Esophagus squamous epithelium (tissue), 5 donors: Measurements from ENCODE around the gene LRBA. TPM values are rescaled to one million over a fixed set of nuclear protein-coding genes. Genes with fewer than 3 reads are reported as not detected.

Experiments used
- DNase-seq: peaks from one replicate; lab custom pipeline; 2025; lab: John Stamatoyannopoulos, UW
- H3K27ac ChIP-seq, 4 donors: fragments of 200-600 bp; sonication (generic); one replicate each; pipeline ENCODE4 v1.5.1; 2016 to 2019; ENCODE audit warnings: mild to moderate bottlenecking in 1 of 4
- H3K27me3 ChIP-seq, 4 donors: fragments of 200-600 bp; sonication (generic); 1 replicate in 3 of 4; 2 replicates in 1 of 4; pipeline versions ENCODE4 v1.5.1 to v1.6.0; 2017 to 2021; ENCODE audit warnings: antibody characterized with exemption in 1 of 4
- H3K36me3 ChIP-seq, 3 donors: fragments of 200-600 bp; sonication (generic); one replicate each; pipeline ENCODE4 v1.5.1; 2016 to 2019
- H3K4me1 ChIP-seq, 3 donors: fragments of 200-600 bp; sonication (generic); one replicate each; pipeline ENCODE4 v1.5.1; 2017 to 2019
- H3K4me3 ChIP-seq, 4 donors: fragments of 200-600 bp; sonication (generic); 1 replicate in 3 of 4; 2 replicates in 1 of 4; pipeline ENCODE4 v1.5.1; 2016 to 2019; ENCODE audit warnings: mild to moderate bottlenecking in 2 of 4, moderate library complexity in 1 of 4
- H3K9me3 ChIP-seq, 3 donors: fragments of 200-600 bp; sonication (generic); one replicate each; pipeline ENCODE4 v1.5.1; 2016 to 2019
- POLR2A ChIP-seq, 4 donors: fragments of 450-650 bp; IDR thresholded peaks; one replicate each; pipeline ENCODE4 v1.6.1; 2017; ENCODE audit warnings: antibody characterized with exemption in 4 of 4, mild to moderate bottlenecking in 4 of 4, moderate library complexity in 3 of 4
- whole genome bisulfite sequencing, 2 donors: methylation state at CpG; one replicate each; pipeline ENCODE4 v1.1.5; 2018; 5-methylcytosine and 5-hydroxymethylcytosine counted together
- intact Hi-C: fragments of 100-400 bp; cut with DNase I; formaldehyde crosslinking; loops from one replicate; pipeline ENCODE4 v1.15.0; 2022
- total RNA-seq, 4 donors: library from RNA; depleted of rRNA; stranded (reverse); fragments of >200 nt; gene quantifications; one replicate each; pipeline ENCODE4 v1.1.0, GENCODE V29; 2016
- TF ChIP-seq, protein P1 (sequence below), 6 experiments: fragments of 450-650 bp in 4 of 6; fragments of 200-600 bp in 2 of 6; sonication (generic) in 2 of 6; IDR thresholded peaks; one replicate each; pipeline ENCODE4 v1.5.1; 2016 to 2019; ENCODE audit warnings: antibody characterized with exemption in 6 of 6, mild to moderate bottlenecking in 4 of 6, moderate library complexity in 4 of 6
- donor health status: DM: yes; HTN: yes; CAD: no.

The LRBA gene
- total RNA-seq, 4 donors from 2014 or later: 54.7 to 91.8 (median 66.2) TPM

DNA sequence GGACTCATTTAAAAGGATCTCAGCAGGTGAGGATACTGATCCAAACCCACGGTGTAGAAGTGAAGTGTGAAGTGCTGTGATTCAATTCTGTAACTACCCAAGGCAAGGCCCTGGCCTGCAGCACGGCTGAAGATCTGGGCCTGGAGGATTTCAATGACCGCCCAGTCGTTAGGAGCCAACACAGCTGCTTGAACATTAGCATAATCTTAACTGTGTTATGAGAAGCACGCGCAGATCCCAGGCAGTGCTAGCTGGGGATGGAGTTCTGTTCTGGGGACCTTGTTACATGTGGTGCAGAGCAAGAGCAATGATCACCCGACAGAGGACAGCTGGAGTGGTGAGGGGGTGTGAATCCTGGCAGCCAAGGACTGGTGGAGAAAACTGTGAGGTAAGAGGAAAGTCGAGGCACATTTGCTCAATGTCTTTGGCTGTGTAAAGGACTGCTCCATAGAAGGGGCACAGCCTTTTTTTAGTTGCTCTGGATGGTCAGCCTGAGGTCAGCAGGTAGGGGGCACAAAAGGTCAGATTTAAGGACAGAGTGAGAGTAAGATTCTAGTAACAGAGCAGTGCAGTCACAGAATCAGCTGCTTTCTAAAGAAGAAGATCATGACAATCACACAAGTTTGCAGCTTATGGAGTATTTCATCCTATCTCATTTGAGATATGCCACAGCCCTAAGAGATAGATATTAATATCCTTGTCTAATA, 755.1 kb downstream of the LRBA start:
- intact Hi-C loops: no loop called here
- Histone ChIP-seq H3K36me3 (peaks cover 0 to 10% (median 0%) of the 10 kb centered on the region in 3 donors), H3K4me3 (no peak overlapping the region), H3K27me3 (no peaks in the 10 kb centered on the region), H3K4me1 (peaks cover 0 to 24% (median 4%) of the 10 kb centered on the region in 3 donors), H3K9me3 (no peaks in the 10 kb centered on the region), H3K27ac (no peak overlapping the region)
- 69 to 78% methylated on average over 8 of the region's 8 CpGs for WGBS, 2 donors
- TF ChIP-seq, protein P1, sequence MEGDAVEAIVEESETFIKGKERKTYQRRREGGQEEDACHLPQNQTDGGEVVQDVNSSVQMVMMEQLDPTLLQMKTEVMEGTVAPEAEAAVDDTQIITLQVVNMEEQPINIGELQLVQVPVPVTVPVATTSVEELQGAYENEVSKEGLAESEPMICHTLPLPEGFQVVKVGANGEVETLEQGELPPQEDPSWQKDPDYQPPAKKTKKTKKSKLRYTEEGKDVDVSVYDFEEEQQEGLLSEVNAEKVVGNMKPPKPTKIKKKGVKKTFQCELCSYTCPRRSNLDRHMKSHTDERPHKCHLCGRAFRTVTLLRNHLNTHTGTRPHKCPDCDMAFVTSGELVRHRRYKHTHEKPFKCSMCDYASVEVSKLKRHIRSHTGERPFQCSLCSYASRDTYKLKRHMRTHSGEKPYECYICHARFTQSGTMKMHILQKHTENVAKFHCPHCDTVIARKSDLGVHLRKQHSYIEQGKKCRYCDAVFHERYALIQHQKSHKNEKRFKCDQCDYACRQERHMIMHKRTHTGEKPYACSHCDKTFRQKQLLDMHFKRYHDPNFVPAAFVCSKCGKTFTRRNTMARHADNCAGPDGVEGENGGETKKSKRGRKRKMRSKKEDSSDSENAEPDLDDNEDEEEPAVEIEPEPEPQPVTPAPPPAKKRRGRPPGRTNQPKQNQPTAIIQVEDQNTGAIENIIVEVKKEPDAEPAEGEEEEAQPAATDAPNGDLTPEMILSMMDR (IDR thresholded peaks at IDR 0.05): no peak
- no peak for DNase-seq

- Histone ChIP-seq H3K9me3 (no peaks in the 10 kb centered on the region), H3K27me3 (no peaks in the 10 kb centered on the region), H3K36me3 (no peaks in the 10 kb centered on the region), H3K4me3 (no peak overlapping the region), H3K4me1 (peaks cover 0 to 24% (median 4%) of the 10 kb centered on the region in 3 donors), H3K27ac (no peak overlapping the region)
- DNase-seq: no peak
- TF ChIP-seq, protein P1 (IDR thresholded peaks at IDR 0.05): no peak
- TF ChIP-seq POLR2A (IDR thresholded peaks at IDR 0.05): no peak
- intact Hi-C loops: no loop called here
- 59 to 73% methylated on average over 6 of the region's 6 CpGs for WGBS, 2 donors
Measured at GRCh38 chr4:150258569-150258968, 756.5 kb downstream of the LRBA start.

DNA sequence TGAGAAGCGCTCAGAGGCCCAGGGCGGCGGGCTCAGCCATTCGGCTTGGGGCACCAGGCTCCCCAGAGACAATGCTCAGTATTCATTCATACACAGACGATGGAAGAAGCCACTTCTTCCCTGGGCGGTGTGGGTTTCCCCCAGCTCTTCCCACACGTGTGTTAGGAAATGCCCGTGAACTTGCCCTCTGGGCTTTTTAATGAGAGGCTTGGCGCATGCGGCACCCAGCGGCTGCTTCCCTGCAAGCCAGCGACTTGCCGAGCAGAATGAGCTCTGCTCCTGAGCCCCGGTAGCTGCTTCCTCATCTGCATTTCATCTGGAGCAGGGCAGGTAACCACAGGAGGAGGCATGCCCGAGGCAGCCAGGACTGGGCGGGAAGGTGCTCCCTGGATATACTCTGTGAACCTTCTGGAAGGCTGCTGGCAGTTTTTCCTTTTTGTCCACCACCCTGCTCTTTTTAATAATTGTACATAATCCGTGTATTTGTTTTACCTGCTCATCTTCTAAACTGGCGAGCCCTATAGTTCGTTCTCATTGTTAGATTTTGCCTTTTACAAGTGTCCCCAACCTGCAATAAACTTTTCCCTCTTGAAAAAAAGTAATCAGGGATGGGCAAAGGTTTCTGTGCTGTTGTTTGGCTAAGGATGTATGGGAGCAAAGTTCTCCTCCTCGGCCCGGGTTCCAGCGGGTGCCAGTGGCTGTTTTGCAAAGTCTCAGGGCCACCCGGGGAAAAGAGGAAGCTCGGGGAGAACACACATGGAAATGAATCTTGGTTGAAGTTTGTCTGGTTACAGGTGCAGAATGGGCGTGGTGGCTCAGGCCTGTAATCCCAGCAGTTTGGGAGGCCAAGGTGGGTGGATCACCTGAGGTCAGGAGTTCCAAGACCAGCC, 758.0 kb downstream of the LRBA start:
- Histone ChIP-seq H3K36me3 (no peaks in the 10 kb centered on the region), H3K4me1 (peaks cover 0 to 24% (median 4%) of the 10 kb centered on the region in 3 donors), H3K27me3 (no peaks in the 10 kb centered on the region), H3K27ac (no peak overlapping the region), H3K9me3 (no peaks in the 10 kb centered on the region), H3K4me3 (no peak overlapping the region)
- DNase-seq: no peak
- TF ChIP-seq, protein P1 (IDR thresholded peaks at IDR 0.05): peak in 1 of 6 experiments; percentile 23
- no peak for TF ChIP-seq POLR2A (IDR thresholded peaks at IDR 0.05)
- intact Hi-C loops: no loop called here
- WGBS, 2 donors: 48 to 64% methylated on average over 10 to 23 of the region's 25 CpGs

GRCh38 chr4:150256225-150256620, 758.9 kb downstream of the LRBA start:
- intact Hi-C loops: no loop called here
- Histone ChIP-seq H3K4me3 (no peak overlapping the region), H3K4me1 (peaks cover 0 to 24% (median 4%) of the 10 kb centered on the region in 3 donors), H3K27ac (peak overlapping the region in 2 of 4 donors; percentile 52 to 73), H3K9me3 (no peaks in the 10 kb centered on the region), H3K36me3 (no peaks in the 10 kb centered on the region), H3K27me3 (no peaks in the 10 kb centered on the region)
- WGBS, 2 donors: 66 to 83% methylated on average over 8 to 19 of the region's 23 CpGs
- no peak for TF ChIP-seq POLR2A (IDR thresholded peaks at IDR 0.05)
- TF ChIP-seq, protein P1 (IDR thresholded peaks at IDR 0.05): no peak
- DNase-seq: no peak
